Activated effector memory CD4-positive, alpha-beta T cell treated with anti-CD3 and anti-CD28 coated beads, Interleukin-2, amount 50 U/mL, for 16 hours (primary cell): ENCODE data around the gene LTBP4.

Experiments
- DNase-seq: peaks from one replicate; pipeline ENCODE4 v3.0.0-alpha.2; 2020

The LTBP4 gene

DNA sequence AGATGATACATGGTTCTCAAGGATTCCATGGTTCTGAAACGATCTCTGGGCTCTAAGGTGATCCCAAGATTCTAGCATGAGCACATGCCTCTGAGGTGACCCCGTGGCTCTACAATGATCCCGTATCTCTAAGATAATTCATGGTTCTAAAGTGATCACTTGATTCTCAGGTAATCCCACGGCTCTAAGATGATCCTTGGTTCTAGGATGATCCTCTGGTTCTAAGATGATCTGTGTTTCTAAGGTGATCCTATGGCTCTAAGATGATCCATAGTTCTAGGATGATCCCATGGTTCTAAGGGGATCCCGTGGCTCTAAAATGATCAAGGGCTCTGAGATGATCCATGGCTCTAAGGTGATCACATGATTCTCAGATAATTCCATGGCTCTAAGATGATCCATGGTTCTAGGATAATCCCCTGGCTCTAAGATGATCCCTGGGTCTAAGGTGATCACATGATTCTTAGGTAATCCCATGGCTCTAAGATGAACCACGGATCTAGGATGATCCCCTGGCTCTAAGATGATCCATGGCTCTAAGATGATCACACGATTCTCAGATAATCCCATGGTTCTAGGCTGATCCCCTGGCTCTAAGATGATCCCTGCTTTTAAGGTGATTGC lies 67.9 kb downstream of the LTBP4 start:
- DNase-seq: no peak

DNA sequence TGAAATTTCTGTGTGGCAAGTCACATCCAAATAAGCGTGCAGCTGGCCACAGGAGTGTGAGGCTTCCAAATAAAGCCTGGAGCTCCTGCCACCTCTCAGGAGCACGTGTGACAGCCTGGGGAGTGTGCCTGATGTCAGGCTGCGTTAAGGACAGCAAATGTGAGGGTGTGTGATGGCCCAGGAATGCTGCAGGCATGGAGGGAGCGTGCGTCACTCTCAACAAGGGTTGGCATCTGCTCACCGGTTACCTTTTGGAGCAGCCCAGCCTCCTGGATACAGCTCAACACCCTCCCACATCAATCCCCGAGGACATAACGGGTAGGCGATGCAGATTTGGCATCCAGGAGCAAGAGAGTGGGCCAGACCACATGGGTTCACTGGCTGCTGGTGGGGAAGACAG lies 70.2 kb downstream of the LTBP4 start:
- no peak for DNase-seq

DNA sequence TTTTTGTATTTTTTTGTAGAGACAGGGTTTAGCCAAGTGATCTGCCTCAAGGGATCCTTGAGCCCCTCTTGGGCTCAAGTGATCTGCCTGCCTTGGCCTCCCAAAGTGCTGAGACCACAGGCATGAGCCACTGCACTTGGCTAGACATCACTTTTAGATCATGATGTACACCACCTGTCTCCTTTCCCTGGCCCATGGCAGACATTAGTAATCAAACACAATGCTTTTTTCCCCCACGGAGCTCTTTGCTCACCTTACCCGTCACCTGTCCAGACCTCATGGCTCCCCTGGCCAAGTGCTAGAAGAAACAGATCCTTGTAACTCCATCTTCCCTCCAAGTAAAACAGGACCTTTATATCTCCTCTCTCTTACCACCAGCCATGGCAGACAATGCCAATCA lies 70.9 kb downstream of the LTBP4 start:
- no peak for DNase-seq

DNA sequence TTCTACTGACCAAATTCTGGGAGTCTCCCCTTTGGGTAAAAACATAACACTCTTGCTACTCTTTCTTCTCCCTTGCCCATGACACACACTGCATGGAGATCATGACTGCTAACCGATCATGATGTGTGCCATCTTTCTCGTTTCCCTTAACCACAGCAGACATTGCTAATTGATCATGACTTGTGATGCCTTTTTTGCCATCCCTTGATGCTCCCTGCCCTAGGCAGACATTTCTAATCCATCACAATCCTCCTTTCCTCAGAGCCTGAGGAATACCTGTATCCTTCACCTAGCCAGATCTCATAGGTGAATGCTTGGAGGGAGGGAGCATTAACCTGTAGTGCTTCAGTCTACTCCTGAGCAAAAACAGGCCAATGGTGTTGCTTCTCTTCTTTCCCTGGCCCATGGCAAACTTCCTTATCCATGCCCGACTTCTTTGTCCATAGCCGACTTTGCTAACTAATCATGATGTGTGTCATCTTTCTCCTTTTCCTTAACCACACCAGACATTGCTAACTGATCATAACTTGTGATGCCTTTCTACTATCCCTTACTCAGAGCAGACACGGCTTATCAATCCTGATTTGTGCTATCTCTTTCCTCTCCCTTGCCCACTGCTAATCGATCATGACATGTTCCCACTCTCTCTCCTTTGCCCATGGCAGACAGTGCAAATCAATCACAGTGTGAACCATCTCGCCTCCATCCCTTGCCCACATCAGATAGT lies 71.6 kb downstream of the LTBP4 start:
- DNase-seq: no peak

DNA sequence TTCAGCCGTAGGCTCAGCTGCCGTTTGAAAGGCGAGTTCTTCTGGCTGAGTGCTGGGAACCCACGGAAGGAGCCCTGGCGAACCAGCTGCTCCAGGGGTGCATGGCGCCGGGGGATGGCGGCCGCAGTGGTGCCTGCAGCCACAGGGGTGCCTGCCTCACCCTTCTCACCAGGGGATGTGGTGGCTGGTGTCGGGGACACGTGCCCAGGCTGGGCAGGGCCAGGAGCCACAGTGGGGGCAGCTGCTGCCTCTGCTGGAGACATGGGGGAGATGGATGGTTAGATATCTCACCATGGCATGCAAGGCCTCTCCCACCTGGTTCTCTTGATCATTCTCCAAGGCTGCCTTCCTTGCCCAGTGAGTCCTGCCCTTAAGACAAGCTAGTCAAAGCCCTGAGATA lies 72.2 kb downstream of the LTBP4 start:
- no peak for DNase-seq

DNA sequence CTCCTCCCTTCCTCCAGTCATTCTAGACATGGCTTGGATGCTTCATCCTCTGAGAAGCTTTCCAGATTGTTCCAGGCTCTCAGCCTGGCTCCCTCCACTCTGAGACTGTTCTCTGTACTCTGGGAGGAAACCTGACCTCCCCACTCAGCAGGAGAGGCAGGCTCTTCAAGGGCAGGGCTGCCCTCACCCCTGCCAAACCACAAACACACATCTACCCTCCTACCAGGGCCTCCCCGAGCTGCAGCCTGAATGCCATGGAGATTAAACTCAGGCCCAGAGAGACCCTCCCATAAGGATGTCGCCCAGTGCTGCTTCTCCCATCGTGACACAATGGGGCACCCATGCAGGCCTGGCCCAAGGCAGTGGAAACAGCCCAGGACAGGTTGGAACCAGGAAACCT lies 73.1 kb downstream of the LTBP4 start:
- DNase-seq: no peak

DNA sequence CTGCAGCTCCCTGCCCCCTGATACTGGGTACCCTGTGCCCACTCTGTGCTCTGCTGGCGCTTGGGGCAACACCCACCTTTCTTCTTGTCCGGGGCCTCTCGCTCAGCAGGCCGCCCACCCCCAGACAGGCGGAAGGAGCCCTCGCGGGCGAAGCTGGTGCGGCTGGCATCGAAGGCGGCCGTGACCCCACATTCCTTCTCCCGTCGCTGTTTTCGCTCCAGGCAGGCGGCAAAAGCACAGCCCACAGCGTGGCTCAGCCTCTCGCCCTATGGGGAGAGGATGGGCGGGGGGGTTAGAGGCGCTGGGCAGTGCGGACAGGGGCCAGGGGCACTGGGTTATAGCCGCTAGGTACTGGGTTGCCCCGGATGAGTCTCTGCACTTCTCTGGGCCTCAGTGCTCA lies 76.0 kb downstream of the LTBP4 start:
- DNase-seq: no peak
